GM12892 (cell line): ENCODE data around the gene MRPS18A.
A peak's percentile ranks its signal among the peaks of the same experiment; 100 is the strongest.

Experiments used
- DNase-seq: peaks from one replicate; pipeline ENCODE4 v3.0.0; 2011; ENCODE audit not compliant: insufficient read length
- FAIRE-seq: peaks from 2 replicates; lab custom pipeline; 2011; peaks lifted over from hg19 to GRCh38; lab: Jason Lieb, UNC
- POLR2A ChIP-seq: IDR thresholded peaks from 2 replicates; pipeline ENCODE4 v1.6.1; 2011; ENCODE audit warnings: low read depth, low read length, control low read depth
- POLR2AphosphoS5 ChIP-seq: IDR thresholded peaks from 2 replicates; pipeline ENCODE4 v1.6.1; 2011; ENCODE audit warnings: low read depth, low read length, control low read depth
- TAF1 ChIP-seq: IDR thresholded peaks from 2 replicates; pipeline ENCODE4 v1.6.1; 2011; ENCODE audit warnings: low read depth, mild to moderate bottlenecking, control low read depth, low read length, borderline replicate concordance

MRPS18A gene

DNA sequence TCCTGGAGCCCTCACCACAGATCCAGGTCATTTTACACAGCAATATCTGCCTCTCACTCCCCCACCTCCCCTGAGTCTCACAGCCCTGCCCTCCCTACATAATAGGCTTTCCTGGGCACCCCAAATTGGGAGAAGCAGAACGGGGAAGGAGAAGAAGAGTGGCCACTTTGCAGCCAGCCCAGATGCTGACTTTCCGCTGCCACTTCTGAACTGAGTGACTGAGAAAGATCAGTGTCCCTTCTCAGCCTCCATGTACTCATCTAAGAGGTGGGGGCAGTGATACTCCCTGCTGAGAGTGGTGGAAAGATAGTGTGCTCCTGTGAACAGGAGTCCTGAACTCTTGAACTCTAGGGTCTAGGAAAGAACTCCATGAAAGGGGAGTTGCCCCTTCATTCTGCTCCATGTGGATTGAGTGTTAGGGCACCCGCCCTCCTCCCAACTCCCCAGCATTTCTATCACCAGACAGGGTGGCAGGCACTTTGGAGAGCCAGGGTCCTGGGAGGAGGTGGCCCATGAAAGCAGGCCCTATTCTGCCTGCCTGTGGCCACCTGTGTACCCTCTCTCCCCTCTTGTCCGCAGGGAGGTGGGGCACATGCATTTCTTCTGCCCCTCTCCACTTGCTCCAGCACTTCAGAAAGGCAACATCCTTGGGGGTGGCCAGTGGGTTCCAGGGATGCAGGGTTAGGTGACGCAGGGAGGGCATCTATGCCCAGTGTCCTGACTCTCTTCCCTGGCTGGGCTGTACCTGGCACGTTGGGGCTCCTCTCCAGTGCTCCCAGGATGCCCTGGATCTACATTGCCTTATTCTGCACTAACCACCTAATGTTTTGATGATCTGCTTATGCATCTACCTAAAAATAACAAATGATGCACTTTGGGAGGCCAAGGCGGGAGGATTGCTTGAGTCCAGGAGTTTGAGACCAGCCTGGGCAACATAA, 38.3 kb upstream of the MRPS18A start:
- FAIRE-seq (no peak), DNase-seq (no peak)
- no peak for TF ChIP-seq POLR2A
- TF ChIP-seq POLR2AphosphoS5, result no peak
- TF ChIP-seq TAF1, result no peak

DNA sequence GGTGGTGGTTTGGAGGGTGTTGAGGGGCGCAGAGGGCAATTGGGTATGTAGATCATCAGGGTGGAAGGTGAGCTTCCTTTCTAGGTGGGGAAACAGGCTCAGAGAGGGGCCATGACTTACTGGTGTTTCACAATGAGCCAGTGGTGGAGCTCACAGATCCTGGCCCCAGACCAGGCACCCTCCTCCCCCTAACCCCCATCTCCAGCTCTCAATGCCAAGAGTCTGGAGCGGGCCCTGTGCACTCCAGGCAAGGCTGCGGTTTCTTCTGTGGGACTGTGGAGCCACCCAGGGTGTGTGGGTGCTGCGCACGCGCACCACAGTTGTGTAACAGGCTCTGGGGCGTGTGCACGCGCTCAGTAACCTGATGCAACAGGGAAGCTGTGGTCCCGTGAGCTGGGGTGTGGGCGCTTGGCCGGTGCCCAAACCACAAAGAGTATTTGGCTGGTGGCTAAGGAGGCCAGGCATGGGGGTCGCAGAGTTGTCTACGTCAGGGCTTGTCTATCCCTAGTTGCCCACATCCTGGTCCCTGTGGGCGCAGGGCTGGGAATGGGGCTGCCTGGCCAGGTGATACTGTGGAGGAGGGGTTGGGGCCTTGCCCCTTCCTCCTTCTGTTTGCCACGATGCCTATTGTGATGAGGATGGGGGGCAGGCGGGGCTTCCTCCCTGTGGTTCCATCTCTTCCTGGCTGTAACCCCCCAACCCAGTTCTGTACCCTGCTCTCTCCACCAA, 37.5 kb upstream of the MRPS18A start:
- DNase-seq, result peak; percentile 59
- TF ChIP-seq POLR2AphosphoS5 (no peak), TAF1 (no peak), POLR2A (no peak)
- FAIRE-seq, result peak; percentile 88

DNA sequence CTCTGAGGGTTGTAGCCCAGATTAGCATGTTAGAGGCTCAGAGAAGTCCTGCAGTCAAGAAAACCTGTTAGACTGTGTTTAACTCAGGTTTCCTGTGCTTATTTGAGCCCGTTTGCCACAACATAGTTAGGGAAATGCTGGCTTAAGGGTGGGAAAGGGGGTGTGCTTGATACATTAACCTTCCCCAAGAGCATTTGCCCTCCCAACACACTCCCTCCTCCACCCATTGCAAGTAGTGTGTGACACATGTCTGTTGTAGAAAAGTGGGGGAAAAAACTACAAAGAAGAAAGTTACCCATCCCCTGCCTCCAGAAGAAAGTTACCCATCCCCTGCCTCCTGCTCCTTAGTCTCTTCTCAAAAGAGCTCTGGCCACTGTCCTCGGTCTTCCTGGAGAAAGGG, 36.8 kb upstream of the MRPS18A start:
- peak; percentile 58 for FAIRE-seq
- no peak for TF ChIP-seq TAF1
- TF ChIP-seq POLR2AphosphoS5, result no peak
- TF ChIP-seq POLR2A, result no peak

DNA sequence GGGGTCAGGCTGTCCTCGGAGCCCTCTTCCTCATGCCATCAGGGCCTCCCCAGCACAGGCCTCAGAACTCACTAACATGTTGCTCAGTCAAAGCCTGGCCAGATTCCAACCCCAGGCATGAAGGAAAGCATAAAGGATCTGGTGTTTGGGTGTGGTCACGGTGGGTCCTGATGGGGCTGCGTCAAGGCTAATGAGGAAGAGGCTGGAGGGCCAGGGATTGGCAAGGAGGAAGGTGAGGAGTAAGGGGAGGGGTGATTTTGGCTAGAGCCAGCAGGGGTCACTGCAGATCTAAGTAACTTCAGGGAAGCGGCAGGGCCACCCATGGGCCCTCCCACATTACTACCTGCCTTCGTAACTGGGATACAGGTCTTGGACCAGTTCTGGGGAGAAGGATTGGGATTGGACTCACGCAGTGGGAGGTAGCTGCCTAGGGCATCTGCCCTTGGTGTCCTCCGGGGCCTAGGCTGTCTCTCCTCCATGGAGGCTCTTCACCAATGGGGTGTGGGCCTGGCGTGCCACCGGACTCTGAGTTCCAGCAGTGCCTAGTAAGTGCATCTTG, 36.2 kb upstream of the MRPS18A start:
- DNase-seq, result peak; percentile 60
- FAIRE-seq, result peak; percentile 90
- no peak for TF ChIP-seq TAF1
- TF ChIP-seq POLR2AphosphoS5, result no peak

More for the DNA sequence above, 36.8 kb upstream of the MRPS18A start:
- DNase-seq, result no peak

DNA sequence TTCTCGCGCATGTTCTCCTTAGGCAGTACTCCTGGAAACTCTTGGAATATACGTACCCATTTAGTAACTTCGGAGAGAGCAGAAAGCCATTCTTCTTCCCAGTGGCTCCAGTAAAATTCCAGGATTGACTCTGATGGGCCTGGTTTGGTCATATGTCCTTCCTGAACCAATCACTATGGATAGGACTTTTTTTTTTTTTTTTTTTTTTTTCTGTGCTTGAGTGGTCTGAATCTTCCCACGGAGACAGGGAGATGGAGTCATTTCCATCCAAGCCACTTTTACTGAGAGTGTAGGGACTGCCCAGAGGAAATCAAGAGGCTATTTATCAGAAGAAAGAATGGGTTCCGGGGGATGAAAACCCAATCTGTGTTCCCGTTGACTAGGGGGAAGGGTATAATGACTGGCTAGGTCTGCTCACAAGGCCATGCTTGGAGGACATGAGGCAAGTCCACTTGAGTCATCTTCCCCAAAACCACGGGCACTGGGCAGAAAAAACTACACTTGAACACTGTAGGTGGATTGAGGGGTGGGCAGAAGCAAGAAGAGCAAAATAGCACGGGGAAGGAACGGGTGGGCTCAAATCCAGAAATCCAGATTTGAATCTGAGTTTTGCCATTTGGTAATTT, 35.4 kb upstream of the MRPS18A start:
- no peak for FAIRE-seq
- TF ChIP-seq POLR2AphosphoS5 (no peak), POLR2A (no peak), TAF1 (no peak)
- no peak for DNase-seq

DNA sequence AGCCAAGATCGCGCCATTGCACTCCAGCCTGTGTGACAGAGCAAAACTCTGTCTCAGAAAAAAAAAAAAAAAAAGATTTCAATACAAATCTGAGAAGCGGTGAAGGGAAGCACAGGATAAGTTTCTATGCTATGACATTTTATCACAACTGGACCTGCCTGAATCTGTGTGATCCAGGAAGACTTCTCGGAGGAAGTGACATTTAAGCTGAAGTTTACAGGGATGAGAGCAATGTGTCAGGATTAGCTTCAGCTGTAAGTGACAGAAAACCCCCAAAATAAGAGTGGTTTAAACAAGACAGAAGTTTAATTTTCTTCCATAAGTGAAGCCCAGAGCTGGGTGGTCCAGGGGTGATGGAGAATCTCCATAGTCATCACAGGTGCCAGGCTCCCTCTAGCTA, 33.4 kb upstream of the MRPS18A start:
- DNase-seq, result no peak
- no peak for FAIRE-seq
- TF ChIP-seq POLR2AphosphoS5 (no peak), TAF1 (no peak)

DNA sequence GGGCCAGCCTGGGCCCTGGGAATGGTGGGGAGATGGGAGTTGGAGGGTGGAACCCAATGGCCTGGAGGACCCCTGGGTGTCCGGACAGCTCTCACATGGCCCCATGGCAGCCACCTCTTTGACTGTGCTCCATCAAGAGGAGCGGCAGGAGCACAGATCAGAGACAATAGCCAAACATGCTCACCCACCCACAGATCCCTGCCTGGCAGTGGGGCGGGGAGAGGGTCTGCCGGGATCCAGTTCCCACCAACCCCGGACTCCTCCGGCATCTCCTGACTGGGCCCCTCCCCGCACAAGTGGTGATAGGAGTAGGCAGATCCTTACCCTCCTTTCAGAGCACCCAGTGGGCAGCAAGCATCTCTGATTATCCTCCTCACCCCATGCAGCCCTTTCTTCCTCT, 31.9 kb upstream of the MRPS18A start:
- no peak for FAIRE-seq
- no peak for DNase-seq
- TF ChIP-seq TAF1, result no peak
- TF ChIP-seq POLR2AphosphoS5, result no peak
- no peak for TF ChIP-seq POLR2A

DNA sequence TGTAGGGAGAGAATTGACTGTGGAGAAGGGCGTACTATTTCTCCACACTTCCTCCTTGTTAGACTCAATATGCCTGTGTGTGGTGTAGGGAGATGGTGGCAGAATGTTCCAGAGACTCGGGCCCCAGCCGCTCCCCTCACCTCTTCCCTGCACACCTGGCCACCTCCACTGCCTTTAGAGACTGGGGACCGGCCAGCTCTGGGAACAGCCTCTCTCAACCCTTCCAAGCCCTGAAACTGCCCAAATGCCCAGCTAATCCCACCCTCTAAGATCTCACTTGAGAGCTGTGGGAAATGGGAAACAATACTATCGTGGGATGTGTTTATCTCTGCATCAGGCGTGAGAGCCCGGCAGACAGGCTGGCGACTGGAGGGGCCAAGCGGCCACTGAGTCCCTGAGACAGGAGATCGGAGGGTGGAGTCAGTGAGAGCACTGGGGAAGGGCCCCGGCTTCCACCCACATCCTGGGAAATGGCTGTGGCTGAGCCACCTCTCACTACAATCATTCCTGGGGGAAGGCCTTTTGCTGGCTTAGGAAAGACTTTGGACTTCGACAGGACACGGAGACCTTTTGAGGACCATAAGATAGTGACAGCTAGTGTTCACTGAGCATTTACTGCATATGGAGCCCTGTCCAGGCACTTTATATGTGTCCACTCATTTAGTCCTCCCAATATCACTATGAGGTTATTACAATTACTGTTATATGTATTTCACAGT, 31.0 kb upstream of the MRPS18A start:
- TF ChIP-seq POLR2AphosphoS5 (no peak), POLR2A (no peak), TAF1 (no peak)
- FAIRE-seq (no peak), DNase-seq (no peak)

DNA sequence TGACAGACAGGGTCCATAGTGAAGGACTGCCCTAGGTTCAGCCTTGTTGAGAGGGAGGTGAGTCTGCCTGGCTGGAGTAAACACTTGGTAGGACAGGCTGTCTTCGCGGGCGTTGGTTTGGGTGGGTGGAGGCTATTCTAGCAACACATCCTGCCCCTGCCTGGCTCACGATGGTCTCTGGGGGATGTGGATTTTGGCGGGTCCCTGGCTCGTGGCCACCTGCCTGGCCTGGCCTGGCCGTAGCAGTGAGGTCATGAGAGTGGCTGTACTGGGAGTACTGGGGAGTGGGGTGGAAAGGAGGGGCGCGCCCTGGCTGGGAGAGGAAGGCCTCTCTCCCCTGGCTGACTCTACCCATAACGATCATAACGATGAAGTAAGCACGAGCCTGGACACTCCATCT, 30.2 kb upstream of the MRPS18A start:
- FAIRE-seq (no peak), DNase-seq (no peak)
- TF ChIP-seq POLR2A, result no peak
- no peak for TF ChIP-seq POLR2AphosphoS5
- no peak for TF ChIP-seq TAF1

DNA sequence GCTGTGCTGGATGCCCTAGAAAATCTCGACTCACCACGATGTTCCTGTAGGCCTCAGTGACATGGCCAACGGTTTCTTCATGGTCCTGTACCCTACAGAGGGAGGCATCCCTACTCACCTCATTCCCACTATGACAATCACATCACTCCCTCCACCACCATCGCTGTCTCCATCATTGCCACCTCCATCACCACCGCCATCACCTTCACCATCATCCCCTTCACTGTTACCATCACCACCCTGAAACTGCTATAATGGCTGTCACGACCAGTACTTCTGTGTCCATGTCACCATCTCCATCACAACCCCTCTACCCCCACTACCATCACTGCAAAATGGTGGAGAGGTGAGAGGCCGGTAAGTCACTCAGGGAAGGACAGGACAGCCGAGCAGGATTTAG, 29.8 kb upstream of the MRPS18A start:
- no peak for TF ChIP-seq POLR2AphosphoS5
- no peak for TF ChIP-seq POLR2A
- no peak for TF ChIP-seq TAF1
- FAIRE-seq (no peak), DNase-seq (no peak)

DNA sequence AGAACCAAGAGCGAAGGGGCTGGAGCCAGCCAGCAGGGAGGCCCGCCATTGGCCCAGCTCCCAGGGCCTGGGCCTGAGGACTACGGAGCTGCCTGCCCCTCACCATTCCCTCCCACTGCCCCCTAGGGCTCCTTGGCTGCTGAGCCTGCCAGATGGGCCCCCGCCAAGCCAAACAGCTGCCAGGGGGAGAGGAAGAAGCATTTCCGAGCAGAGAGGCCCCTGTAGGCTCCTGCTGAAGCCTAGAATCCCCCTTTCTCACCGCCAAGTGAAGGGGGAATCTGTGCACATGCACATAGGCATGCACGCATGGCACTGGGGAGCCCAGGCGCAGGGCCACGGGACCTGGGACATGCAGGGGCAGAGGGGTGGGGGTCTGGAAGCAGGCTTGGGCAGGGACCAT, 28.5 kb upstream of the MRPS18A start:
- no peak for DNase-seq
- FAIRE-seq, result no peak
- TF ChIP-seq POLR2AphosphoS5, result no peak
- no peak for TF ChIP-seq POLR2A

DNA sequence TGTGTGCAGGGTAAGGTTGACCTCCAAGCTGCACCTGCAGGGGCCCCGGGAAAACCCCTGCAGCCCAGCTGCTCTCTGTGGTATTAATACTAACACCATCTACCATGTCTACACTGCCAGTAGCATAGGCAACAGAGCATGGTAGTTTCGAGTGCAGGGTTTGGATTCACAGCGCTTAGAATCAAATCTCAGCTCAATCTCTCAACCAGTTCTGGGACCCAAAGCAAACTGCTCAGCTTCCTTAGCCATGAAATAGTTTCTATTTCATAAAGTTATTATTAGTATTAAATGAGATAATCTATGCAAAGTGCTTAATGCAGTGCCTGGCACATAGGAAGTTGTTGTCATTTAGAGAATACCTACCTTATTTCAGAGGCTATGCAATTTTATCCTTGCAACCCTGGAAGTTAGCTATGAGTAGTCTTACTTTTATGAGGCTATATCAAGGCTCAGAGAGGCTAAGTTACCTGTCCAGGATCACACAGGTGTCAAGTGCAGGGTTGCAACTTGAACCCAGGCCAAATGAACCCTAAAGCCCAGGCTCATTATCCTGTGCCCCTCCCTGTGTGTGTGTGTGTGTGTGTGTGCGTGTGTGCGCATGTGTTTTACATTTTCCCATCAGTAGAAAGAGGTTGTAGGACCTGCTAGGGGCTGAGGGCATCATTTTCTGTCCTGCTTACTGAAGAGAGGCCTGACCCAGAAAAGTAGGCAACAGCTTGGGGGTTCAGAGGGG, 27.6 kb upstream of the MRPS18A start:
- FAIRE-seq (peak; percentile 94), DNase-seq (peak; percentile 66)
- TF ChIP-seq POLR2A, result no peak
- no peak for TF ChIP-seq TAF1
- peak; percentile 31; the same call in 1 of the 2 replicates for TF ChIP-seq POLR2AphosphoS5
